Activated naive CD4-positive, alpha-beta T cell treated with anti-CD3 and anti-CD28 coated beads, Interleukin-2, amount 50 U/mL, for 24 hours (primary cell): Measurements from ENCODE around the gene WDR13.
"Not testable (repeated sequence)": the region's sequence is repeated elsewhere in the genome, so short reads cannot be mapped to it uniquely, and the experiment has no call there.

Experiments used
- H3K27ac Mint-ChIP-seq: one replicate; pipeline ENCODE4 v1.8.0; 2021; ENCODE audit warnings: mild to moderate bottlenecking, mixed read lengths
- H3K27me3 Mint-ChIP-seq: one replicate; pipeline ENCODE4 v1.8.0; 2021; ENCODE audit warnings: mixed read lengths
- H3K36me3 Mint-ChIP-seq: one replicate; pipeline ENCODE4 v1.8.0; 2021; ENCODE audit warnings: mixed read lengths
- H3K4me1 Mint-ChIP-seq: one replicate; pipeline ENCODE4 v1.8.0; 2021; ENCODE audit warnings: mixed read lengths
- H3K4me3 Mint-ChIP-seq: one replicate; pipeline ENCODE4 v1.8.0; 2021; ENCODE audit warnings: mild to moderate bottlenecking, mixed read lengths
- H3K9me3 Mint-ChIP-seq: one replicate; pipeline ENCODE4 v1.8.0; 2021; ENCODE audit warnings: mixed read lengths

Gene WDR13

DNA sequence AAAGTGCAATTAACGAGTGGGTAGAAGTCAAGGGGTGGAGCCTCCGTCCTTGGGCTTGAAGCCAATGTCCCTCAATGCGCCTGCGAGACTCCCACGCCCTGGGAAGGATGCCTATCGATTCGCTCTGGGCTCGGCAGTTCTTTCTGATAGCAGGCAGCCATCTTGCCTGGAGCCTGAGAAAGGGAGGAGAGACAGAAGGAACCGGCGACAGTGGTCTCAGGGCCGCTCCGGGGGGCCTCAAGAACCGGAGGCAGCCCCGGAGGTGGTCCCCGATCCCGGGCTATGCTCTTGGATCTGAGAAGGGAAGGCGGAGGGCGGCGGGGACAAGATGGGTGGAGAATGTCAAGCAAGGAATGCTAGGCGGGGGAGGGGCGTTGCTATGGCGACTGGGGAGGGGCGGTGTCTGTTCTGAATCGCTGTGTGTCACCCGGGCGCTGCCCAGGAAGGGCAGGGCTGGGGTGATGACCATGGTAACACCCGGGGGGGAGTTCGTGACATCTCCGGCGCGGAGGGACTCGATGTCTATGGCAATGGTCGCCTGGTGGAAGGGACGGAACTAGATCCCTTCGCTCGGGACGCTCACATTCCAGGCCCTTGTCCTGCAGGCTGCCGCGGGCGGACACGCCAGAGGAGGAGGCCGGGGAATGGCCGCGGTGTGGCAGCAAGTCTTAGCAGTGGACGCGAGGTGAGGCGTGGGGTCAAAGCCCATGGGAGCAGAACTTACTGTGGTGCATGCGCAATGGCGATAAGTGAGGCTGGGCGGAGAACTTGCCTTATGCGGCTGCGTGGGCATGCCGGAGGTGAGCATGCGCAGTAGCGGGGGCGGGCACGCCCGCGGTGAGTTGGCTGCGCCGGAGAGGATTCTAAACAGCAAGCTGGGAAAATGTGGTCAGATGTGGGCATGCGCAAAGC is at the start of gene WDR13:
Gene WDR13, plus strand, starts transcription at position 140 of the 912 bp plus-strand sequence. Its CDS starts 505 bp downstream, at position 645.
- Mint-ChIP-seq H3K27me3 (no peaks in the 10 kb centered on the region), H3K9me3 (no peaks in the 10 kb centered on the region), H3K4me1 (peaks cover 10% of the 10 kb centered on the region), H3K36me3 (no peaks in the 10 kb centered on the region), H3K4me3 (peak within 1 kb of the TSS; percentile 93), H3K27ac (peak within 1 kb of the TSS; percentile 98)

DNA sequence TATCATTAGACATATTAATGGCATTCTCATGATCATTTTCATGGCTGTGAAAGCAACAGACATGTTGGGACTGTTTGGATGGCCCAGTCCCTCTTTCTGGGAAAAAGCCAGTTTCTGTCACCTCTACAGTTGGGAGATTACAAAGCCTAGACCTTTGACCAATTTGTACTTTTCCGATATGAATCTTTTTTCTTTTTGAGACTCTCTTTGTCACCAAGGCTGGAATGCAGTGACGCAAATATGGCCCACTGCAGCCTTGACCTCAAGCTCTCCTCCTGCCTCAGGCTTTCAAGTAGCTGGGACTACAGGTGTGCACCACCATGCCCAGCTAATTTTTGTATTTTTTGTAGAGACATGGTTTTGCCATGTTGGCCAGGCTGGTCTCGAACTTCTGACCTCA is 48.4 kb upstream of the WDR13 start:
- peaks cover under 1% of the 10 kb centered on the region for H3K36me3 Mint-ChIP-seq
- H3K27ac Mint-ChIP-seq = no peak overlapping the region
- H3K9me3 Mint-ChIP-seq = no peaks in the 10 kb centered on the region
- H3K4me3 Mint-ChIP-seq = no peak overlapping the region
- no peaks in the 10 kb centered on the region for H3K4me1 Mint-ChIP-seq
- no peaks in the 10 kb centered on the region for H3K27me3 Mint-ChIP-seq

DNA sequence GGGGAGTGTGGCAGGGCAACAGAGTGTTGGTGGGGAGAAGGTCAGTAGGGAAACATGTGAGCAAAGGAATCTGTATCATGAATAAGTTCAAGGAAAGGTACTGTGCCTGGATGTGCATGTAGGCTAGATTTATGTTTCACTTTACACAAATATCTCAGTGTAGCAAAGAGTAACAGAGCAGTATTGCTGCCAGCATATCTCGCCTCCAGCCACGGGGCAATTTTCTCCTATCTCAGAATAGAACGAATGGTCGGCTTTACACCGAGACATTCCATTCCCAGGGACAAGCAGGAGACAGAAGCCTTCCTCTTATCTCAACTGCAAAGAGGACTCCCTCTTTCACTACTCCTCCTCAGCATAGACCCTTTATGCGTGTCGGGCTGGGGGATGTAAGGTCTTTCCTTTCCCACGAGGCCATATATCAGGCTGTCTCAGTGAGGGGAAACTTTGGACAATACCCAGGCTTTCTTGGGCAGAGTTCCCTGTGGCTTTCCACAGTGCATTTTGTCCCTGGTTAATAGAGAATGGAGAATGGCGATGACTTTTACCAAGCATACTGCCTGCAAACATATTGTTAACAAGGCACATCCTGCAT is 41.5 kb upstream of the WDR13 start:
- not testable (repeated sequence) for H3K4me3 Mint-ChIP-seq, H3K4me1 Mint-ChIP-seq, H3K36me3 Mint-ChIP-seq, H3K9me3 Mint-ChIP-seq, H3K27ac Mint-ChIP-seq, H3K27me3 Mint-ChIP-seq

DNA sequence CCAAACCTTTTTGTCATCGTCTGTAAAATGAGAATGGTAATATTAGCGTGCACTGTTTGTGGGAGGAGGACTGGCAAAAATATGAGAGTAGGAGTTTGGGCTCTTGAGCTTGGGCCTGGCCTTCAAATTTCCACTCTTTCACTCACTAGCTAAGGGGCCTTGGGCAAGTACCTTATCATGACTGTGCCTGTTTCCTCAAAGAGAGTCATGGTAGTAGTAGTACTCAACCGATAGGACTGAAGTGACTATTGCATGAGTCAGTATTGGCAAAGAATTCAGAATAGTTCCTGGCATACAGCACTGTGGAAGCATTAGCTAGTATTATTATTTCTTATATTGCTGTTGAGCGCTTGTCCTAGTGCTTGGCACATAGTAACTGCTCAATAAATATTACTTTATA is 39.0 kb upstream of the WDR13 start:
- peaks cover 3% of the 10 kb centered on the region for H3K4me1 Mint-ChIP-seq
- H3K4me3 Mint-ChIP-seq = no peak overlapping the region
- H3K36me3 Mint-ChIP-seq = peaks cover 3% of the 10 kb centered on the region
- H3K27me3 Mint-ChIP-seq = no peaks in the 10 kb centered on the region
- H3K9me3 Mint-ChIP-seq = no peaks in the 10 kb centered on the region
- no peak overlapping the region for H3K27ac Mint-ChIP-seq

DNA sequence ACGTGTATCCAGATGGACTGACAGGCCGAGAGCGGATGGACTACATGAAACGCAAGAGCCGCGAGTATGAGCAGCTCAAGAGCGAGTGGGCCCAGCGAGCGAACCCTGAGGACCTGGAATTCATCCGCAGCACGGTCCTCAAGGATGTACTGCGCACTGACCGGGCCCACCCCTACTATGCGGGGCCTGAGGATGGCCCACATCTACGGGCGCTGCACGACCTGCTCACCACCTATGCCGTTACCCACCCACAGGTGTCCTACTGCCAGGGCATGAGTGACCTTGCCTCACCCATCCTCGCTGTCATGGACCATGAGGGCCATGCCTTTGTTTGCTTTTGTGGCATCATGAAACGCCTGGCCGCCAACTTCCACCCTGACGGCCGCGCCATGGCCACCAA is 37.7 kb upstream of the WDR13 start:
- Mint-ChIP-seq H3K36me3 (peaks cover 2% of the 10 kb centered on the region), H3K4me3 (no peak overlapping the region), H3K27ac (no peak overlapping the region), H3K4me1 (peaks cover 3% of the 10 kb centered on the region), H3K9me3 (no peaks in the 10 kb centered on the region), H3K27me3 (no peaks in the 10 kb centered on the region)

DNA sequence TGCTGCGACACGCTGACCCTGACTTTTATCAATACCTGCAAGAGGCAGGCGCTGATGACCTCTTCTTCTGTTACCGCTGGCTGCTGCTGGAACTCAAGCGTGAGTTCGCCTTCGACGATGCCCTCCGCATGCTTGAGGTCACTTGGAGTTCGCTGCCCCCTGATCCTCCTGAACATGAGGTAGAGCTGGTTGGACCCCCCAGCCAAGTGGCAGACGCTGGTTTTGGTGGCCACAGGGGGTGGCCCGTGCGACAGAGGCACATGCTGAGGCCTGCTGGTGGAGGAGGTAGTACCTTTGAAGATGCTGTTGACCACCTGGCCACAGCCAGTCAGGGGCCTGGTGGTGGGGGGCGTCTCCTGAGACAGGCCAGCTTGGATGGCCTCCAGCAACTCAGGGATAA is 37.2 kb upstream of the WDR13 start:
- Mint-ChIP-seq H3K4me1 (peaks cover 3% of the 10 kb centered on the region), H3K9me3 (no peaks in the 10 kb centered on the region), H3K36me3 (no peaks in the 10 kb centered on the region), H3K27ac (no peak overlapping the region), H3K27me3 (no peaks in the 10 kb centered on the region), H3K4me3 (no peak overlapping the region)

DNA sequence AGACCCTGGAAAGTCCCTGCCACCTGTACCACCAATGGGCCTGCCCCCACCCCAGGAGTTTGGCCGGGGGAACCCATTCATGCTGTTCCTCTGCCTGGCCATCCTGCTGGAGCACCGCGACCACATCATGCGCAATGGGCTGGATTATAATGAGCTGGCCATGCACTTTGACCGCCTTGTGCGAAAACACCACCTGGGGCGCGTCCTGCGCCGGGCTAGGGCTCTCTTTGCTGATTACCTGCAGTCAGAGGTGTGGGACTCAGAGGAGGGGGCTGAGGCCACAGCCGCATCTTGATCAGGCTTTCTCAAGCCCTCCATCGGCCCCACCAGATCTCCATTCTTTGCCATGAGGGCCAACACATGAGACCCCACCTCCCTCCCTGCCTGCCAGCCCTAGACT is 36.6 kb upstream of the WDR13 start:
- H3K27ac Mint-ChIP-seq = no peak overlapping the region
- peaks cover 3% of the 10 kb centered on the region for H3K4me1 Mint-ChIP-seq
- no peaks in the 10 kb centered on the region for H3K9me3 Mint-ChIP-seq
- H3K27me3 Mint-ChIP-seq = no peaks in the 10 kb centered on the region
- H3K36me3 Mint-ChIP-seq = no peaks in the 10 kb centered on the region
- no peak overlapping the region for H3K4me3 Mint-ChIP-seq

DNA sequence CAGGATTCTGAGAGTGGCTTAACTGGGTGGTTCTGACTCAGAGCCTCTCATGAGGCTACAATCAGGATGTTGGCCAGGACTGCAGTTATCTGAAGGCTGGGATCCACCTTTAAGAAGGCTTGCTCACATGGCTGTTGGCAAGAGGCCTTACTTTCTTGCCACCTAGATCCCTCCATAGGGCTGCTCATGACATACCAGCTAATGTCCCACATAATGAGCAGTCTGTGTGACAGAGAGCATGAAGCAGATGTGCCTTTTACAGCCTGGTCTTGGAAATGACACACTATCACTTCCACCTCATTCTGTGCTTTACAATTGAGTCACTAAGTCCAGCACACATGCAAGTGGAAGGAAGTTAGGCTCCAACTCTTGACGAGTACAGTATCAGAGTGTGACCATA is 27.3 kb upstream of the WDR13 start:
- H3K4me3 Mint-ChIP-seq = no peak overlapping the region

DNA sequence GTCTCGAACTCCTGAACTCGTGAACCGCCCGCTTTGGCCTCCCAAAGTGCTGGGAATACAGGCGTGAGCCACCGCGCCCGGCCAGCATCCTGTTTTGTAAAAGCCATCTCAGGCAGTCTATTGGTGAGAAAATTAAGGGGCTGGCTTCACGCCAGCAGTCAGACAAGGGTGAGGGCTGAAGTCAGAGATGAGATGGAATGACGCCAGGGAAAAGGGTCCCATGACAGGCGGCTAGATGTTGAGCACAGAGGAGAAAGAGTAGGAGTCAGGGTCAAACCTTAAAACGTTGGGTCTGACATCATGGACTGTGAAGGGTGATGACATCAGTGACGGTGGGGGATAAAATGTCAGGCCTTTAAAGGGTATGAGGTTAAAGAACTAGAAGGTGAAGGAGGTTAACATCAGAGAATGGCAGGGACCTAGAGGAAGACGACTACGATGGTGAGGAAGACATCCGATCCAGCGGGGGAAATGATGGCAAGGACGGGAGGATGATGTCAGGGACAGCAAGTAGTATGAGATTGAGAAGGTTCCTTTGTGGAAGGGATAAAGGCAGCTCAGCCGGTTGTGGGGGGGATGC is 23.5 kb upstream of the WDR13 start:
- Mint-ChIP-seq H3K36me3 (peaks cover 12% of the 10 kb centered on the region), H3K4me3 (peak overlapping the region; percentile 99), H3K9me3 (no peaks in the 10 kb centered on the region), H3K4me1 (peaks cover 15% of the 10 kb centered on the region), H3K27ac (peak overlapping the region; percentile 100), H3K27me3 (no peaks in the 10 kb centered on the region)

More for the DNA sequence above, 27.3 kb upstream of the WDR13 start:
- H3K27ac Mint-ChIP-seq = no peak overlapping the region
- peaks cover 5% of the 10 kb centered on the region for H3K4me1 Mint-ChIP-seq
- H3K9me3 Mint-ChIP-seq = no peaks in the 10 kb centered on the region
- peaks cover 2% of the 10 kb centered on the region for H3K36me3 Mint-ChIP-seq
- H3K27me3 Mint-ChIP-seq = no peaks in the 10 kb centered on the region

DNA sequence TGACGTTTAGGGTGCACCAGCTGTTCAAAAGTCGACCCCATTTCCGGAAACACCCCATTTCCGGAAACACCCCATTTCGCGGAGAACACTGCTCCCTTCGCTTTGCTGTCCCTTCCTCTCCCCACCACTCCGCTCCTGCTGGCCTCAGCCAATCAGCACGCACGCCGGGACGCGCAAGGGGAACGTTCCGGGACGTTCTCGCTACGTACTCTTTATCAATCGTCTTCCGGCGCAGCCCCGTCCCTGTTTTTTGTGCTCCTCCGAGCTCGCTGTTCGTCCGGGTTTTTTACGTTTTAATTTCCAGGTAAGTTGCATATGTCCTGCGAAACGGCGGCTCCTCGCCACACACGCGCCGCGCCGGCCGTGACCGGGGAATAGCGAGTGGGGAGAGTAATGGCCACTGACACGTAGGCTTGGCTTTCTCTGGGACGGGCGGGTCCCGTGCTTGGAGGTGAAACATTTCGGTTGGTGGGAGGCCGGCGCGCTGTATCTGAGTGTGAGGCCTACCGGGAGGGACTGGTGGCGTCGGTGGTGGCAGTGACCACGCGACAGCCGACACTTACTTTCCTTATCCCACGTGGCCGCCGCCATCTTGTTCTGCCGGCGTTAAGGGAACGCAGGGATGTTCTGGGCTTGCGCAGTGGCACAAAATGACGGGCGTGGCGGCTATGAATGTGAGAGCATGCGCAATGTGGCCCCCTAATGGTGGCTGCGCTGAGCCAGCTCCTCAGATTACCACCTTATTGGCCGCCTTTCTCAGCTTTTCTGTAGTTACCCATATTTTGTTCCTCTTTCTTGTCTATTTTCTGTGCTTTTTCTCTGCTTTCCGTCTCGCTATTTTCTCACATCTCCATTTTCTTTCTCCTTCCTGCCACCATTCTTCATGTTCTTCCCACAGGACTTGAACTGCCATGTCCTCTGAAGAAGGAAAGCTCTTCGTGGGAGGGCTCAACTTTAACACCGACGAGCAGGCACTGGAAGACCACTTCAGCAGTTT is 22.7 kb upstream of the WDR13 start, which contains the start of gene RBM3:
Gene RBM3, plus strand, starts transcription at position 215 of the 997 bp plus-strand sequence. Its CDS starts 697 bp downstream, at position 912.
- no peaks in the 10 kb centered on the region for H3K9me3 Mint-ChIP-seq
- H3K4me3 Mint-ChIP-seq = peak within 1 kb of the TSS; percentile 99
- no peaks in the 10 kb centered on the region for H3K27me3 Mint-ChIP-seq
- H3K27ac Mint-ChIP-seq = peak within 1 kb of the TSS; percentile 100
- H3K4me1 Mint-ChIP-seq = peaks cover 18% of the 10 kb centered on the region
- H3K36me3 Mint-ChIP-seq = peaks cover 12% of the 10 kb centered on the region

DNA sequence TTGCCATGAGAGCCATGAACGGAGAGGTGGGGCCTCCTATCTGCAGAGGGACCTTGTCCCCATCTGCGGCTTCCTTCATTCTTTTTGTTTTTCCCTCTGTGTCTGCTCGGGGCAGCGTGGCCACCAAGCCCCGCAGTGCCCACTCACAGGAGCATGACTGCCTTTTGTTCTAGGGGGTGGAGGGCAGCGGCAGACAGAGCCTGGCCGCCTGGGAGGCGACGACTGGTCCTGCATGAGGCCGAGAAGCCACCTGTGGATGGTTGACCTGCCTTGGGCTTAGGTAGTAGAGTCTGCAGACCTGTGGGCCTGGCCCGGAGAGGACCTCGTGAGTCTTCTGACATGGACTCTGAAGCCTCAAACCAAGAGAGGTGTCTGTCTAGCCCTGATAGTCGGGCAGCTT is 21.6 kb upstream of the WDR13 start:
- Mint-ChIP-seq H3K9me3 (no peaks in the 10 kb centered on the region), H3K4me1 (peaks cover 22% of the 10 kb centered on the region), H3K27ac (peak overlapping the region; percentile 100), H3K4me3 (peak overlapping the region; percentile 99), H3K27me3 (no peaks in the 10 kb centered on the region), H3K36me3 (peaks cover 13% of the 10 kb centered on the region)

DNA sequence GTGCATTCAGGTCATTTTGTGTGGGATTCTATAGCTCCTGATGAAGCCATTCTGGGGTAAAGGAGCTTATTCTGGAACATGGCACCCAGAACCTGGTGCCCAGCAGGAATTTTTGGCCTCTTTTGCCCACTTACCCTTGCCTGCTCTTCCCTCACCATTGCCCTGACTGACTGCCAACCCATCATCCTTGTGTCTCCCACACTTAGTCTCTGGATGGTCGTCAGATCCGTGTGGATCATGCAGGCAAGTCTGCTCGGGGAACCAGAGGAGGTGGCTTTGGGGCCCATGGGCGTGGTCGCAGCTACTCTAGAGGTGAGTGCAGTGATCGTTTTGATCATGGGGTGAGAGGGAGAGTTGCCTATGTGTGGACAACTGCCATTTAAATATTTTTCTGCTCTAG is 21.2 kb upstream of the WDR13 start:
- Mint-ChIP-seq H3K27ac (no peak overlapping the region), H3K4me1 (peaks cover 22% of the 10 kb centered on the region), H3K36me3 (peaks cover 13% of the 10 kb centered on the region), H3K9me3 (no peaks in the 10 kb centered on the region), H3K4me3 (peak overlapping the region; percentile 99), H3K27me3 (no peaks in the 10 kb centered on the region)

DNA sequence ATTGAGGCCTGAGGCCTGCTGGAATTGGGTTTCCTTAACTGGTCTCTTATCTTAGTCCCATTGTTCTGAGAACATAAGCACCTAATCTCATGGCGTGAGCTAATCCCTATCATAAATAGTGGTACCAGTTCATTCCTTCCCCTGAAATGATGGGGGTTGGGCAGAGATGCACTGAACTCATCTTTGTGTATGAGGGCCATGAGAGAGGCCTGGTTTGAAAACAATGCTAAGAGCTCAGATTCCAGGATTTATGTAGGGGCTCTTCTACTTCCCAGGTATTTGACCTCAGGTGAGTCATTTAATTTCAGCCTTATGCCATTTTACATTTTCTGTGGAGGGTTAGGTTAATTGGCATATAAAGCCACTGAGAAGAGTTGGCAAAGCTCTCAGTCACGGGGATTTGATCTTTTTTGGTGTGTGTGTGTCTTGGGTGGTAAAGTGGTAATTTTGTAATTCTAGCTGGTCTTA is 18.6 kb upstream of the WDR13 start:
- H3K9me3 Mint-ChIP-seq = no peaks in the 10 kb centered on the region
- peaks cover 25% of the 10 kb centered on the region for H3K4me1 Mint-ChIP-seq
- H3K4me3 Mint-ChIP-seq = peak overlapping the region; percentile 23
- no peaks in the 10 kb centered on the region for H3K27me3 Mint-ChIP-seq
- peaks cover 13% of the 10 kb centered on the region for H3K36me3 Mint-ChIP-seq
- peak overlapping the region; percentile 5 for H3K27ac Mint-ChIP-seq

DNA sequence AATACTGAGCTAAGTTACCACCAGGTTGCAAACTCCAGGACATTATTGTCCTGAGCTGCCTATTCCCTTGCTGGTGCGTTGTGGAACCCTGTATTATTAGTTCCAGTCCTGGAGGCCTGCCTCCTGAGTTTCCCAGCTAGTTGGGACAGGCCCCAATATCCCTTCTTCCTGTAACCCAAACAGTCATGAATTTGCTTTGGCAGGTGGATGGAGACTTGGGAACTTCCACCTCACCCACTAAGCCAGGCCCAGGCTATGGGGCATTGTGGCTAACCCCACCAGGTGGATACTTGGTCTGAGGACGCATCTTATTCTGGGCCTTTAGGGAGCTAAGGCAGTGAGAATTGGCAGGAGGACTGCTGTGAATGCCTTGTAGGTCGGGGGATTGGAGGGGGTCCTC is 18.0 kb upstream of the WDR13 start:
- no peak overlapping the region for H3K27ac Mint-ChIP-seq
- H3K9me3 Mint-ChIP-seq = no peaks in the 10 kb centered on the region
- H3K27me3 Mint-ChIP-seq = no peaks in the 10 kb centered on the region
- no peak overlapping the region for H3K4me3 Mint-ChIP-seq
- H3K36me3 Mint-ChIP-seq = peaks cover 13% of the 10 kb centered on the region
- peaks cover 21% of the 10 kb centered on the region for H3K4me1 Mint-ChIP-seq

DNA sequence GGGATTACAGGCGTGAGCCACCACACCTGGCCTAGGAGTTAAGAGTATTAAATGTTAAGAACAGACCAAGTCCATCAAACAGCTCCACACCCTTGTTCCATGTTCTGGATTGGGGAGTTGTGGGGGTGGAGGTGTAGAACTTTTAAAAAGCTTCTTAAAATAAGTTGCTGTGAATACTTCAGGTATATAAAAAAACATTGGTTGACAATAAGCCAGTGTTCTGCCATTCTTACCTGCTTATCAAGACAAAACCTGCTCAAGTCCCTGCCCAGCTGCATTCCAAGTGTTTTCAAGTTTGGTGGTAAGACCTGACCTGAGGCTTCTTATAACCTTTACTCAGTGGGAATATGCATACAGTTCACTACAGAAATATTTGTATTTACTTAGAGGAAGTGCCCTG is 16.6 kb upstream of the WDR13 start:
- no peak overlapping the region for H3K4me3 Mint-ChIP-seq
- H3K27ac Mint-ChIP-seq = no peak overlapping the region
- no peaks in the 10 kb centered on the region for H3K9me3 Mint-ChIP-seq
- peaks cover 19% of the 10 kb centered on the region for H3K4me1 Mint-ChIP-seq
- H3K27me3 Mint-ChIP-seq = no peaks in the 10 kb centered on the region
- peaks cover 5% of the 10 kb centered on the region for H3K36me3 Mint-ChIP-seq
